ENCODE results near the gene DSG2.

DNA sequence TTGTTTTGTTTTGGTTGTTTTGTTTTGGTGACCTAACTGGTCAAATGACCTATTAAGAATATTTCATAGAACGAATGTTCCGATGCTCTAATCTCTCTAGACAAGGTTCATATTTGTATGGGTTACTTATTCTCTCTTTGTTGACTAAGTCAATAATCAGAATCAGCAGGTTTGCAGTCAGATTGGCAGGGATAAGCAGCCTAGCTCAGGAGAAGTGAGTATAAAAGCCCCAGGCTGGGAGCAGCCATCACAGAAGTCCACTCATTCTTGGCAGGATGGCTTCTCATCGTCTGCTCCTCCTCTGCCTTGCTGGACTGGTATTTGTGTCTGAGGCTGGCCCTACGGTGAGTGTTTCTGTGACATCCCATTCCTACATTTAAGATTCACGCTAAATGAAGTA, 93.7 kb downstream of the DSG2 start, which contains the start of gene TTR:
- TF ChIP-seq, protein P1, sequence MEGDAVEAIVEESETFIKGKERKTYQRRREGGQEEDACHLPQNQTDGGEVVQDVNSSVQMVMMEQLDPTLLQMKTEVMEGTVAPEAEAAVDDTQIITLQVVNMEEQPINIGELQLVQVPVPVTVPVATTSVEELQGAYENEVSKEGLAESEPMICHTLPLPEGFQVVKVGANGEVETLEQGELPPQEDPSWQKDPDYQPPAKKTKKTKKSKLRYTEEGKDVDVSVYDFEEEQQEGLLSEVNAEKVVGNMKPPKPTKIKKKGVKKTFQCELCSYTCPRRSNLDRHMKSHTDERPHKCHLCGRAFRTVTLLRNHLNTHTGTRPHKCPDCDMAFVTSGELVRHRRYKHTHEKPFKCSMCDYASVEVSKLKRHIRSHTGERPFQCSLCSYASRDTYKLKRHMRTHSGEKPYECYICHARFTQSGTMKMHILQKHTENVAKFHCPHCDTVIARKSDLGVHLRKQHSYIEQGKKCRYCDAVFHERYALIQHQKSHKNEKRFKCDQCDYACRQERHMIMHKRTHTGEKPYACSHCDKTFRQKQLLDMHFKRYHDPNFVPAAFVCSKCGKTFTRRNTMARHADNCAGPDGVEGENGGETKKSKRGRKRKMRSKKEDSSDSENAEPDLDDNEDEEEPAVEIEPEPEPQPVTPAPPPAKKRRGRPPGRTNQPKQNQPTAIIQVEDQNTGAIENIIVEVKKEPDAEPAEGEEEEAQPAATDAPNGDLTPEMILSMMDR (IDR thresholded peaks at IDR 0.05; ENCODE audit: low read length): no peak
- no peak for TF ChIP-seq EZH2 (IDR thresholded peaks at IDR 0.05; ENCODE audit: borderline replicate concordance, low read length)

Measured in OCI-LY1 (cell line).